Fibroblast of mammary gland (primary cell): ENCODE measurements around the gene SCCPDH.

Experiments used
- DNase-seq: peaks from one replicate; pipeline ENCODE4 v3.0.0-alpha.2; 2010; ENCODE audit warnings: low read depth
- H3K4me3 ChIP-seq: 2 replicates; pipeline ENCODE4 v1.5.1; 2011; ENCODE audit warnings: low read depth, mild to moderate bottlenecking, low read length, moderate library complexity; ENCODE audit not compliant: control insufficient read depth
- TF ChIP-seq, protein P1 (sequence below): conservative IDR thresholded peaks from 2 replicates; pipeline ENCODE4 v1.5.1; 2011; ENCODE audit warnings: low read depth, low read length, inconsistent platforms; ENCODE audit not compliant: control insufficient read depth, insufficient read depth

The SCCPDH gene

GRCh38 chr1:246776923-246777322, 52.7 kb downstream of the SCCPDH start:
- H3K4me3 ChIP-seq = no peak overlapping the region
- no peak for DNase-seq
- TF ChIP-seq, protein P1, sequence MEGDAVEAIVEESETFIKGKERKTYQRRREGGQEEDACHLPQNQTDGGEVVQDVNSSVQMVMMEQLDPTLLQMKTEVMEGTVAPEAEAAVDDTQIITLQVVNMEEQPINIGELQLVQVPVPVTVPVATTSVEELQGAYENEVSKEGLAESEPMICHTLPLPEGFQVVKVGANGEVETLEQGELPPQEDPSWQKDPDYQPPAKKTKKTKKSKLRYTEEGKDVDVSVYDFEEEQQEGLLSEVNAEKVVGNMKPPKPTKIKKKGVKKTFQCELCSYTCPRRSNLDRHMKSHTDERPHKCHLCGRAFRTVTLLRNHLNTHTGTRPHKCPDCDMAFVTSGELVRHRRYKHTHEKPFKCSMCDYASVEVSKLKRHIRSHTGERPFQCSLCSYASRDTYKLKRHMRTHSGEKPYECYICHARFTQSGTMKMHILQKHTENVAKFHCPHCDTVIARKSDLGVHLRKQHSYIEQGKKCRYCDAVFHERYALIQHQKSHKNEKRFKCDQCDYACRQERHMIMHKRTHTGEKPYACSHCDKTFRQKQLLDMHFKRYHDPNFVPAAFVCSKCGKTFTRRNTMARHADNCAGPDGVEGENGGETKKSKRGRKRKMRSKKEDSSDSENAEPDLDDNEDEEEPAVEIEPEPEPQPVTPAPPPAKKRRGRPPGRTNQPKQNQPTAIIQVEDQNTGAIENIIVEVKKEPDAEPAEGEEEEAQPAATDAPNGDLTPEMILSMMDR = no peak

GRCh38 chr1:246778663-246779062, 54.5 kb downstream of the SCCPDH start:
- no peak overlapping the region for H3K4me3 ChIP-seq
- DNase-seq = no peak
- TF ChIP-seq, protein P1 = no peak

- H3K4me3 ChIP-seq = no peak overlapping the region
Measured at GRCh38 chr1:246779561-246780175, 55.5 kb downstream of the SCCPDH start.

GRCh38 chr1:246780264-246780663, 56.1 kb downstream of the SCCPDH start:
- TF ChIP-seq, protein P1 = no peak
- H3K4me3 ChIP-seq = no peak overlapping the region
- DNase-seq = no peak

More at GRCh38 chr1:246779561-246780175, 55.5 kb downstream of the SCCPDH start:
- no peak for DNase-seq
- TF ChIP-seq, protein P1 = no peak

GRCh38 chr1:246781212-246781611, 57.0 kb downstream of the SCCPDH start:
- TF ChIP-seq, protein P1 = no peak
- no peak for DNase-seq
- no peak overlapping the region for H3K4me3 ChIP-seq

GRCh38 chr1:246782120-246782900, 58.1 kb downstream of the SCCPDH start:
- DNase-seq = peak; percentile 96
- TF ChIP-seq, protein P1 = no peak
- peak overlapping the region; percentile 1 for H3K4me3 ChIP-seq
